Suprapubic skin (tissue), 4 donors: ENCODE measurements around the gene BMPR1B. TPM values are rescaled to one million over a fixed set of nuclear protein-coding genes. Genes with fewer than 3 reads are reported as not detected.

Experiments
- DNase-seq, 2 donors: peaks; one replicate each; pipeline ENCODE4 v3.0.0-alpha.2; 2019; ENCODE audit warnings: low spot score in 2 of 2
- H3K27ac ChIP-seq: fragments of 200-600 bp; sonication (generic); one replicate; pipeline ENCODE4 v1.5.1; 2019
- H3K27me3 ChIP-seq: fragments of 200-600 bp; sonication (generic); one replicate; pipeline ENCODE4 v1.5.1; 2019
- H3K36me3 ChIP-seq: fragments of 200-600 bp; sonication (generic); one replicate; pipeline ENCODE4 v1.5.1; 2019
- H3K4me1 ChIP-seq: fragments of 200-600 bp; sonication (generic); one replicate; pipeline ENCODE4 v1.5.1; 2019
- H3K4me3 ChIP-seq: fragments of 200-600 bp; sonication (generic); one replicate; pipeline ENCODE4 v1.5.1; 2019; ENCODE audit warnings: mild to moderate bottlenecking
- H3K9me3 ChIP-seq: fragments of 200-600 bp; sonication (generic); one replicate; pipeline ENCODE4 v1.5.1; 2019
- CTCF ChIP-seq, 2 donors: fragments of 200-600 bp in 1 of 2; fragments of 450-650 bp in 1 of 2; sonication (generic) in 1 of 2; IDR thresholded peaks; one replicate each; pipeline ENCODE4 v1.5.1; 2016 to 2019; ENCODE audit warnings: antibody characterized with exemption in 2 of 2, mild to moderate bottlenecking in 1 of 2, moderate library complexity in 1 of 2
- EP300 ChIP-seq: sonication (generic); formaldehyde crosslinking; IDR thresholded peaks from one replicate; pipeline ENCODE4 v1.6.1; 2017; ENCODE audit warnings: antibody characterized with exemption
- POLR2A ChIP-seq, 2 donors: fragments of 450-650 bp; IDR thresholded peaks; one replicate each; pipeline ENCODE4 v1.6.1; 2017; ENCODE audit warnings: antibody characterized with exemption in 2 of 2, mild to moderate bottlenecking in 2 of 2, moderate library complexity in 2 of 2
- POLR2AphosphoS5 ChIP-seq, 3 donors: sonication (generic); formaldehyde crosslinking; IDR thresholded peaks; one replicate each; pipeline ENCODE4 v1.6.1; 2017; ENCODE audit warnings: antibody characterized with exemption in 3 of 3
- WGBS: methylation state at CpG from one replicate; pipeline ENCODE4 v1.1.5; 2018; 5-methylcytosine and 5-hydroxymethylcytosine counted together
- total RNA-seq, 4 donors: library from RNA; depleted of rRNA; stranded (reverse); fragments of >200 nt; gene quantifications; one replicate each; pipeline ENCODE4 v1.1.0, GENCODE V29; 2016

The BMPR1B gene
- total RNA-seq, 4 donors from 2014 or later = 0.38 to 1.2 (median 0.75) TPM

GRCh38 chr4:95180531-95181242 lies 422.9 kb downstream of the BMPR1B start:
- WGBS = 86% methylated on average over 10 of the region's 10 CpGs
- H3K27ac ChIP-seq = no peak overlapping the region
- H3K36me3 ChIP-seq = no peaks in the 10 kb centered on the region
- TF ChIP-seq CTCF (IDR thresholded peaks at IDR 0.05) (no peak), POLR2AphosphoS5 (IDR thresholded peaks at IDR 0.05) (no peak), POLR2A (IDR thresholded peaks at IDR 0.05) (no peak), EP300 (no peak)
- no peak for DNase-seq
- no peaks in the 10 kb centered on the region for H3K9me3 ChIP-seq
- H3K4me1 ChIP-seq = no peaks in the 10 kb centered on the region
- no peak overlapping the region for H3K4me3 ChIP-seq
- no peaks in the 10 kb centered on the region for H3K27me3 ChIP-seq

GRCh38 chr4:95181243-95181995 lies 423.7 kb downstream of the BMPR1B start:
- H3K27me3 ChIP-seq = no peaks in the 10 kb centered on the region
- no peaks in the 10 kb centered on the region for H3K9me3 ChIP-seq
- H3K27ac ChIP-seq = no peak overlapping the region
- TF ChIP-seq CTCF (IDR thresholded peaks at IDR 0.05) (no peak), POLR2AphosphoS5 (IDR thresholded peaks at IDR 0.05) (no peak), EP300 (no peak), POLR2A (IDR thresholded peaks at IDR 0.05) (no peak)
- H3K36me3 ChIP-seq = no peaks in the 10 kb centered on the region
- no peak overlapping the region for H3K4me3 ChIP-seq
- WGBS = 65% methylated on average over 18 of the region's 18 CpGs
- H3K4me1 ChIP-seq = no peaks in the 10 kb centered on the region
- DNase-seq = no peak

- no peaks in the 10 kb centered on the region for H3K4me1 ChIP-seq
- no peaks in the 10 kb centered on the region for H3K27me3 ChIP-seq
- no peak for DNase-seq
- no peaks in the 10 kb centered on the region for H3K36me3 ChIP-seq
- no peak overlapping the region for H3K4me3 ChIP-seq
- 43% methylated on average over 2 of the region's 2 CpGs for WGBS
- no peak overlapping the region for H3K27ac ChIP-seq
- TF ChIP-seq POLR2AphosphoS5 (IDR thresholded peaks at IDR 0.05) (no peak), POLR2A (IDR thresholded peaks at IDR 0.05) (no peak), CTCF (IDR thresholded peaks at IDR 0.05) (no peak), EP300 (no peak)
- no peaks in the 10 kb centered on the region for H3K9me3 ChIP-seq
Observed at GRCh38 chr4:95181996-95182306, 424.2 kb downstream of the BMPR1B start.

- H3K36me3 ChIP-seq = no peaks in the 10 kb centered on the region
- H3K4me3 ChIP-seq = no peak overlapping the region
- H3K9me3 ChIP-seq = no peaks in the 10 kb centered on the region
- H3K27ac ChIP-seq = no peak overlapping the region
- 67% methylated on average over 5 of the region's 5 CpGs for WGBS
- H3K27me3 ChIP-seq = no peaks in the 10 kb centered on the region
- TF ChIP-seq POLR2AphosphoS5 (IDR thresholded peaks at IDR 0.05) (no peak), CTCF (IDR thresholded peaks at IDR 0.05) (no peak), EP300 (no peak), POLR2A (IDR thresholded peaks at IDR 0.05) (no peak)
- no peaks in the 10 kb centered on the region for H3K4me1 ChIP-seq
- no peak for DNase-seq
Observed at GRCh38 chr4:95183656-95184408, 426.1 kb downstream of the BMPR1B start.

GRCh38 chr4:95186666-95187065 lies 428.9 kb downstream of the BMPR1B start:
- H3K4me3 ChIP-seq = no peak overlapping the region
- no peak for DNase-seq
- no peaks in the 10 kb centered on the region for H3K36me3 ChIP-seq
- no peak overlapping the region for H3K27ac ChIP-seq
- WGBS = 91% methylated on average over 8 of the region's 8 CpGs
- no peaks in the 10 kb centered on the region for H3K9me3 ChIP-seq
- no peaks in the 10 kb centered on the region for H3K4me1 ChIP-seq
- TF ChIP-seq POLR2A (IDR thresholded peaks at IDR 0.05) (no peak), EP300 (no peak), POLR2AphosphoS5 (IDR thresholded peaks at IDR 0.05) (no peak), CTCF (IDR thresholded peaks at IDR 0.05) (no peak)
- no peaks in the 10 kb centered on the region for H3K27me3 ChIP-seq
